Posterior cingulate gyrus (tissue), 11 donors: ENCODE results near the gene GLT8D1.
"Not testable (repeated sequence)": the region's sequence is repeated elsewhere in the genome, so short reads cannot be mapped to it uniquely, and the experiment has no call there.

Experiments used
- DNase-seq, 10 donors: peaks; one replicate each; pipeline versions ENCODE4 v3.0.0 to v3.0.0-alpha.2; 2020 to 2021; ENCODE audit warnings: mixed read lengths in 3 of 10
- intact Hi-C: fragments of 100-400 bp; cut with DNase I; formaldehyde crosslinking; loops from one replicate; pipeline ENCODE4 v1.15.1; 2023

GLT8D1 gene

GRCh38 chr3:52705688-52706686, at the start of gene GLT8D1, which contains the start of gene SPCS1:
Gene GLT8D1, minus strand, starts transcription at chr3:52705791. Its CDS starts 5,331 bp downstream, at chr3:52700460.
Gene SPCS1, plus strand, starts transcription at chr3:52706106. Its CDS starts 141 bp downstream, at chr3:52706247.
- peak; percentile 77 to 99 (median 88) for DNase-seq
- intact Hi-C loops = loop anchor here (2.0 kb wide), 2 partner anchors 21 to 65 kb away; partner anchors contain the start of genes NEK4 and PBRM1

GRCh38 chr3:52754373-52754772, 48.8 kb upstream of the GLT8D1 start:
- intact Hi-C loops = no loop called here
- no peak for DNase-seq

GRCh38 chr3:52752045-52752660, 46.6 kb upstream of the GLT8D1 start:
- DNase-seq = no peak
- intact Hi-C loops = no loop called here

- intact Hi-C loops = loop anchor here (5.0 kb wide), 1 partner anchor 329 kb away; no protein-coding TSS in a partner anchor
- DNase-seq = no peak
Measured at GRCh38 chr3:52743721-52744120, 38.1 kb upstream of the GLT8D1 start.

GRCh38 chr3:52743152-52743551, 37.6 kb upstream of the GLT8D1 start:
- no peak for DNase-seq
- intact Hi-C loops = loop anchor here (5.0 kb wide), 1 partner anchor 329 kb away; no protein-coding TSS in a partner anchor

GRCh38 chr3:52742418-52743041, 36.9 kb upstream of the GLT8D1 start:
- intact Hi-C loops = loop anchor here (5.0 kb wide), 1 partner anchor 330 kb away; no protein-coding TSS in a partner anchor
- DNase-seq = no peak

GRCh38 chr3:52739730-52740129, 34.1 kb upstream of the GLT8D1 start:
- intact Hi-C loops = loop anchor here (5.0 kb wide), 1 partner anchor 333 kb away; no protein-coding TSS in a partner anchor
- DNase-seq = no peak

- intact Hi-C loops = no loop called here
- DNase-seq = no peak
Measured at GRCh38 chr3:52733256-52733891, 27.8 kb upstream of the GLT8D1 start.

- DNase-seq = peak in 1 of 10 donors; percentile 37
- intact Hi-C loops = no loop called here
Measured at GRCh38 chr3:52731590-52731989, 26.0 kb upstream of the GLT8D1 start.

- intact Hi-C loops = no loop called here
- no peak for DNase-seq
Measured at GRCh38 chr3:52730681-52731080, 25.1 kb upstream of the GLT8D1 start.

- DNase-seq, intact Hi-C loops: not testable (repeated sequence)
Measured at GRCh38 chr3:52728753-52729152, 23.2 kb upstream of the GLT8D1 start.

GRCh38 chr3:52724511-52724910, 18.9 kb upstream of the GLT8D1 start:
- no peak for DNase-seq
- intact Hi-C loops = no loop called here

- intact Hi-C loops = no loop called here
- no peak for DNase-seq
Measured at GRCh38 chr3:52723935-52724334, 18.3 kb upstream of the GLT8D1 start.

GRCh38 chr3:52722491-52722890, 16.9 kb upstream of the GLT8D1 start:
- no peak for DNase-seq
- intact Hi-C loops = no loop called here

- no peak for DNase-seq
- intact Hi-C loops = no loop called here
Measured at GRCh38 chr3:52721730-52722008, 16.1 kb upstream of the GLT8D1 start.

GRCh38 chr3:52721002-52721729, 15.6 kb upstream of the GLT8D1 start:
- DNase-seq = no peak
- intact Hi-C loops = no loop called here

GRCh38 chr3:52719618-52720017, 14.0 kb upstream of the GLT8D1 start:
- intact Hi-C loops = no loop called here
- no peak for DNase-seq

- DNase-seq = peak in 1 of 10 donors; percentile 47
- intact Hi-C loops = no loop called here
Measured at GRCh38 chr3:52715714-52716305, 10.2 kb upstream of the GLT8D1 start.
